ENCODE results near the gene CLPTM1.

- TF ChIP-seq CREB1 (CRISPR knock-in tag; IDR thresholded peaks at IDR 0.05; ENCODE audit: low read depth) = no peak
- TF ChIP-seq, protein P1, sequence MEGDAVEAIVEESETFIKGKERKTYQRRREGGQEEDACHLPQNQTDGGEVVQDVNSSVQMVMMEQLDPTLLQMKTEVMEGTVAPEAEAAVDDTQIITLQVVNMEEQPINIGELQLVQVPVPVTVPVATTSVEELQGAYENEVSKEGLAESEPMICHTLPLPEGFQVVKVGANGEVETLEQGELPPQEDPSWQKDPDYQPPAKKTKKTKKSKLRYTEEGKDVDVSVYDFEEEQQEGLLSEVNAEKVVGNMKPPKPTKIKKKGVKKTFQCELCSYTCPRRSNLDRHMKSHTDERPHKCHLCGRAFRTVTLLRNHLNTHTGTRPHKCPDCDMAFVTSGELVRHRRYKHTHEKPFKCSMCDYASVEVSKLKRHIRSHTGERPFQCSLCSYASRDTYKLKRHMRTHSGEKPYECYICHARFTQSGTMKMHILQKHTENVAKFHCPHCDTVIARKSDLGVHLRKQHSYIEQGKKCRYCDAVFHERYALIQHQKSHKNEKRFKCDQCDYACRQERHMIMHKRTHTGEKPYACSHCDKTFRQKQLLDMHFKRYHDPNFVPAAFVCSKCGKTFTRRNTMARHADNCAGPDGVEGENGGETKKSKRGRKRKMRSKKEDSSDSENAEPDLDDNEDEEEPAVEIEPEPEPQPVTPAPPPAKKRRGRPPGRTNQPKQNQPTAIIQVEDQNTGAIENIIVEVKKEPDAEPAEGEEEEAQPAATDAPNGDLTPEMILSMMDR (conservative IDR thresholded peaks at IDR 0.05; ENCODE audit: low read depth in 2 of 2) = no peak
- no peak for TF ChIP-seq JUNB (IDR thresholded peaks at IDR 0.05; ENCODE audit: unreplicated experiment)
- no peak for TF ChIP-seq EZH2 (IDR thresholded peaks at IDR 0.05; ENCODE audit: low read depth, unreplicated experiment)
- TF ChIP-seq POLR2AphosphoS5 (IDR thresholded peaks at IDR 0.05; ENCODE audit: low read depth) = no peak
- TF ChIP-seq STAT1 (IDR thresholded peaks at IDR 0.05; ENCODE audit: unreplicated experiment) = no peak
- TF ChIP-seq REST (IDR thresholded peaks at IDR 0.05; ENCODE audit: unreplicated experiment) = no peak
- TF ChIP-seq EZH2phosphoT487 (IDR thresholded peaks at IDR 0.05; ENCODE audit: unreplicated experiment) = no peak
- TF ChIP-seq NANOG (IDR thresholded peaks at IDR 0.05; ENCODE audit: borderline replicate concordance) = no peak
- TF ChIP-seq ZNF114 (CRISPR knock-in tag; IDR thresholded peaks at IDR 0.05) = no peak
- TF ChIP-seq ZNF331 (CRISPR knock-in tag; IDR thresholded peaks at IDR 0.05; ENCODE audit: low read depth) = no peak
- no peak for TF ChIP-seq ZNF462 (CRISPR knock-in tag; IDR thresholded peaks at IDR 0.05)
Measured at GRCh38 chr19:44924243-44924725, 30.9 kb upstream of the CLPTM1 start.

Data from GM23338 (cell line).